GM06990 (cell line): Measurements from ENCODE around the gene LYRM4.

ENCODE experiments used
- DNase-seq: peaks from one replicate; pipeline ENCODE4 v3.0.0-alpha.2; 2011; ENCODE audit not compliant: insufficient read length; ENCODE audit errors: extremely low read depth
- H3K27me3 ChIP-seq: replicated peaks from 2 replicates; pipeline ENCODE4 v1.6.0; 2011; ENCODE audit warnings: low read length; ENCODE audit not compliant: control insufficient read depth, insufficient read depth
- H3K36me3 ChIP-seq: 2 replicates; pipeline ENCODE4 v1.5.1; 2011; ENCODE audit warnings: low read length; ENCODE audit not compliant: control insufficient read depth, insufficient read depth
- H3K4me3 ChIP-seq: replicated peaks from 2 replicates; pipeline ENCODE4 v1.5.1; 2011; ENCODE audit warnings: low read depth, mild to moderate bottlenecking, control low read depth, low read length
- TF ChIP-seq, protein P1 (sequence below): IDR thresholded peaks from 2 replicates; pipeline ENCODE4 v1.5.1; 2011; ENCODE audit warnings: low read length, control low read depth, mild to moderate bottlenecking, inconsistent platforms; ENCODE audit not compliant: insufficient read depth, poor library complexity, severe bottlenecking

The LYRM4 gene

GRCh38 chr6:5238336-5238735 is 22.4 kb downstream of the LYRM4 start:
- Histone ChIP-seq H3K4me3 (no peak overlapping the region), H3K27me3 (no peaks in the 10 kb centered on the region), H3K36me3 (peaks cover 2% of the 10 kb centered on the region; the same call in 1 of the 2 replicates)
- DNase-seq: no peak
- TF ChIP-seq, protein P1, sequence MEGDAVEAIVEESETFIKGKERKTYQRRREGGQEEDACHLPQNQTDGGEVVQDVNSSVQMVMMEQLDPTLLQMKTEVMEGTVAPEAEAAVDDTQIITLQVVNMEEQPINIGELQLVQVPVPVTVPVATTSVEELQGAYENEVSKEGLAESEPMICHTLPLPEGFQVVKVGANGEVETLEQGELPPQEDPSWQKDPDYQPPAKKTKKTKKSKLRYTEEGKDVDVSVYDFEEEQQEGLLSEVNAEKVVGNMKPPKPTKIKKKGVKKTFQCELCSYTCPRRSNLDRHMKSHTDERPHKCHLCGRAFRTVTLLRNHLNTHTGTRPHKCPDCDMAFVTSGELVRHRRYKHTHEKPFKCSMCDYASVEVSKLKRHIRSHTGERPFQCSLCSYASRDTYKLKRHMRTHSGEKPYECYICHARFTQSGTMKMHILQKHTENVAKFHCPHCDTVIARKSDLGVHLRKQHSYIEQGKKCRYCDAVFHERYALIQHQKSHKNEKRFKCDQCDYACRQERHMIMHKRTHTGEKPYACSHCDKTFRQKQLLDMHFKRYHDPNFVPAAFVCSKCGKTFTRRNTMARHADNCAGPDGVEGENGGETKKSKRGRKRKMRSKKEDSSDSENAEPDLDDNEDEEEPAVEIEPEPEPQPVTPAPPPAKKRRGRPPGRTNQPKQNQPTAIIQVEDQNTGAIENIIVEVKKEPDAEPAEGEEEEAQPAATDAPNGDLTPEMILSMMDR: no peak

- Histone ChIP-seq H3K36me3 (peaks cover 2% of the 10 kb centered on the region; the same call in 1 of the 2 replicates), H3K27me3 (no peaks in the 10 kb centered on the region), H3K4me3 (no peak overlapping the region)
- DNase-seq: no peak
- TF ChIP-seq, protein P1: no peak
These were observed 22.9 kb downstream of the LYRM4 start for GRCh38 chr6:5237805-5238204.

DNA sequence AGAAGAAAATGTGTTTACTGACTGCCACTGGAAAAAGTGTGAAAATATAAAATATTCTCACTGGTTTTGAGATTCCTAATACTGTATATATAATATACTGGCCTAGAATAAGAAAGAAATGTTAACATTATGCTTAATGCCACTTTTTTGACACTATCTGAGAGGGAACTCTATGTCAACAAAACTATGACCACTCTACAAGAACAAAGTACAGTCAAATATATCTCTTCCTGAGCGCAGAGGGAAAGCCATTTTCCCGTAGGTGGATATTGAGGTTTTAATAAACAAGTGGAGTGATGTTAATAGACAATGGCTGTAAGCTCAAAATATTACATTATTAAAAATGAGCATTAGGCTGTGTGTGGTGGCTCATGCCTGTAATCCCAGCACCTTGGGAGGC is 24.9 kb downstream of the LYRM4 start:
- Histone ChIP-seq H3K36me3 (peaks cover 2% of the 10 kb centered on the region; the same call in 1 of the 2 replicates), H3K27me3 (no peaks in the 10 kb centered on the region), H3K4me3 (no peak overlapping the region)
- TF ChIP-seq, protein P1: no peak
- DNase-seq: no peak

GRCh38 chr6:5234874-5235273 is 25.9 kb downstream of the LYRM4 start:
- H3K36me3 ChIP-seq: peaks cover 2% of the 10 kb centered on the region; the same call in 1 of the 2 replicates
- no peak for DNase-seq
- no peak overlapping the region for H3K4me3 ChIP-seq
- no peaks in the 10 kb centered on the region for H3K27me3 ChIP-seq
- TF ChIP-seq, protein P1: no peak

DNA sequence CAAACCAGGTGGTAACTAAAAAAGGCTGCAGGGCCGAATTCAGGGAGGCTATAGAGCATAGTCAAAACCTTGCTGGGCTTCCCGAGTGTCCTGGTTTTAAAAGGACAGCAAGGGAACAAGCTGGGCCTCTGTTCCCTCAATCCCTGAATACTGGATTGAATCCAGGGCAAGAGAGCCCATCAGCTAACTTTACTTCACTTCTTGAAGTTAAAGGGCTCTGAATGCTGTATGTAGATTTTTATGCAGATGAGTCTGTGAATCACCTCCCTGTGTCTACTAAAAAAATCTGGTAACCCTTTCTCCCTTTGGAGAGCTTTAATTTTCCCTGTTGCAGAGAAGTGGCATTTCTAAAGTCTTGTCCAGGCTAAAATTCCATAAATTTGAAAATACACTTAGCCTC is 29.5 kb downstream of the LYRM4 start:
- no peak for DNase-seq
- TF ChIP-seq, protein P1: no peak
- Histone ChIP-seq H3K4me3 (no peak overlapping the region), H3K36me3 (no peaks in the 10 kb centered on the region), H3K27me3 (no peaks in the 10 kb centered on the region)

DNA sequence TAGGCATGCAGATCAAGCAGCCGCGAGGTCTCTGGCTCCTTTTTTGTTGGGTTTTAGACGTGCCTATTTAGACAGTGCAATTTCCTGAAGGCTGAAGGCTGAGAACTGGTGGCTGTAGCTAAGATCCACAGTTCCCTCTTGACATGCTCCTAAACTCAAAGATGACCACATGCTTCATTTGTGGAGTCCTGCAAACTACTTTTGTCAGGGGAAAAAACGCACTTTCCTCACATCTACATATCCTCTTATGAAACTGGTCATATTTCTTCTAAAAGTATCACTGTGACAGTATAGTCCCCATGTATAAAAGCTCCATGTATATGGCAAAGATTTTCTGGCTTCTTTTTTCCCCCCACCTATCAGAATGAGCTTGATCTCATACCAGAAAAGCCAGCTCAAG is 30.7 kb downstream of the LYRM4 start:
- no peak for DNase-seq
- H3K36me3 ChIP-seq: no peaks in the 10 kb centered on the region
- TF ChIP-seq, protein P1: no peak
- no peaks in the 10 kb centered on the region for H3K27me3 ChIP-seq
- no peak overlapping the region for H3K4me3 ChIP-seq
